ENCODE measurements around the gene RTF2. TPM values are rescaled to one million over a fixed set of nuclear protein-coding genes. Genes with fewer than 3 reads are reported as not detected.

The RTF2 gene
- total RNA-seq, 1 donor from 2014 or later: 81.4 TPM

- H3K4me3 ChIP-seq (ENCODE audit: insufficient read depth, low read depth, low read length): peak overlapping the region; percentile 97
- no peak for FAIRE-seq
Observed at GRCh38 chr20:56467968-56468315, 485 bp upstream of the RTF2 start.

GRCh38 chr20:56469077-56469449 is 636 bp downstream of the RTF2 start:
- H3K36me3 Mint-ChIP-seq (ENCODE audit: low read depth, unreplicated experiment): no peaks in the 10 kb centered on the region
- no peaks in the 10 kb centered on the region for H3K27me3 ChIP-seq (ENCODE audit: insufficient read depth, low read length)
- H3K9ac ChIP-seq (ENCODE audit: low read length): peak overlapping the region; percentile 98
- peak overlapping the region; percentile 97 for H3K27ac ChIP-seq (ENCODE audit: low read depth, low read length)
- H4K20me1 ChIP-seq (ENCODE audit: insufficient read depth, low read length): peaks cover 10% of the 10 kb centered on the region
- no peak for DNase-seq (ENCODE audit: low read depth)
- peak overlapping the region; percentile 97 for H3K4me3 ChIP-seq (ENCODE audit: insufficient read depth, low read depth, low read length)
- peak overlapping the region; percentile 97 for H2AFZ ChIP-seq (ENCODE audit: low read depth, low read length)
- H3K27me3 Mint-ChIP-seq (ENCODE audit: low read depth, unreplicated experiment): no peaks in the 10 kb centered on the region
- peak overlapping the region; percentile 99 for H3K27ac Mint-ChIP-seq (ENCODE audit: unreplicated experiment)
- H3K36me3 ChIP-seq (ENCODE audit: insufficient read depth, low read length): peaks cover 4% of the 10 kb centered on the region
- H3K4me2 ChIP-seq (ENCODE audit: low read length): peak overlapping the region; percentile 91
- H3K4me1 Mint-ChIP-seq (ENCODE audit: low read depth, unreplicated experiment): peaks cover 3% of the 10 kb centered on the region
- peaks cover 39% of the 10 kb centered on the region for H3K79me2 ChIP-seq (ENCODE audit: insufficient read depth, low read length)
- FAIRE-seq: no peak
- no peak for TF ChIP-seq EZH2 (IDR thresholded peaks at IDR 0.05; ENCODE audit: insufficient read depth, low read length)
- TF ChIP-seq CTCF (IDR thresholded peaks at IDR 0.05; ENCODE audit: insufficient read depth, low read depth, low read length): no peak
- no peaks in the 10 kb centered on the region for H3K9me3 Mint-ChIP-seq (ENCODE audit: unreplicated experiment)
- H3K9me3 ChIP-seq (ENCODE audit: insufficient read depth, low read depth, low read length): no peaks in the 10 kb centered on the region
- peaks cover 17% of the 10 kb centered on the region for H3K4me1 ChIP-seq (ENCODE audit: insufficient read depth, low read length)
- H3K4me3 Mint-ChIP-seq (ENCODE audit: unreplicated experiment): peak overlapping the region; percentile 100

More at GRCh38 chr20:56467968-56468315, 485 bp upstream of the RTF2 start:
- H4K20me1 ChIP-seq (ENCODE audit: insufficient read depth, low read length): peaks cover 10% of the 10 kb centered on the region
- no peak for DNase-seq (ENCODE audit: low read depth)
- peaks cover 17% of the 10 kb centered on the region for H3K4me1 ChIP-seq (ENCODE audit: insufficient read depth, low read length)
- peaks cover 39% of the 10 kb centered on the region for H3K79me2 ChIP-seq (ENCODE audit: insufficient read depth, low read length)
- TF ChIP-seq EZH2 (IDR thresholded peaks at IDR 0.05; ENCODE audit: insufficient read depth, low read length) (no peak), CTCF (IDR thresholded peaks at IDR 0.05; ENCODE audit: insufficient read depth, low read depth, low read length) (no peak)
- no peaks in the 10 kb centered on the region for H3K36me3 Mint-ChIP-seq (ENCODE audit: low read depth, unreplicated experiment)
- peak overlapping the region; percentile 98 for H3K9ac ChIP-seq (ENCODE audit: low read length)
- peak overlapping the region; percentile 97 for H3K27ac ChIP-seq (ENCODE audit: low read depth, low read length)
- peak overlapping the region; percentile 99 for H3K27ac Mint-ChIP-seq (ENCODE audit: unreplicated experiment)
- H3K4me3 Mint-ChIP-seq (ENCODE audit: unreplicated experiment): peak overlapping the region; percentile 100
- H3K9me3 ChIP-seq (ENCODE audit: insufficient read depth, low read depth, low read length): no peaks in the 10 kb centered on the region
- H3K4me2 ChIP-seq (ENCODE audit: low read length): peak overlapping the region; percentile 91
- H3K4me1 Mint-ChIP-seq (ENCODE audit: low read depth, unreplicated experiment): peaks cover 3% of the 10 kb centered on the region
- H3K9me3 Mint-ChIP-seq (ENCODE audit: unreplicated experiment): no peaks in the 10 kb centered on the region
- H3K27me3 ChIP-seq (ENCODE audit: insufficient read depth, low read length): no peaks in the 10 kb centered on the region
- no peaks in the 10 kb centered on the region for H3K36me3 ChIP-seq (ENCODE audit: insufficient read depth, low read length)
- no peaks in the 10 kb centered on the region for H3K27me3 Mint-ChIP-seq (ENCODE audit: low read depth, unreplicated experiment)
- peak overlapping the region; percentile 97 for H2AFZ ChIP-seq (ENCODE audit: low read depth, low read length)

- Histone ChIP-seq H3K4me3 (ENCODE audit: insufficient read depth, low read depth, low read length) (no peak overlapping the region), H3K4me2 (ENCODE audit: low read length) (no peak overlapping the region), H3K27me3 (ENCODE audit: insufficient read depth, low read length) (no peaks in the 10 kb centered on the region), H3K36me3 (ENCODE audit: insufficient read depth, low read length) (peaks cover 58% of the 10 kb centered on the region), H3K79me2 (ENCODE audit: insufficient read depth, low read length) (peaks cover 19% of the 10 kb centered on the region), H3K9me3 (ENCODE audit: insufficient read depth, low read depth, low read length) (no peaks in the 10 kb centered on the region), H3K4me1 (ENCODE audit: insufficient read depth, low read length) (no peaks in the 10 kb centered on the region), H3K27ac (ENCODE audit: low read depth, low read length) (no peak overlapping the region), H3K9ac (ENCODE audit: low read length) (no peak overlapping the region), H2AFZ (ENCODE audit: low read depth, low read length) (no peak overlapping the region), H4K20me1 (ENCODE audit: insufficient read depth, low read length) (peaks cover 26% of the 10 kb centered on the region)
- H3K4me1 Mint-ChIP-seq (ENCODE audit: low read depth, unreplicated experiment): no peaks in the 10 kb centered on the region
- TF ChIP-seq EZH2 (IDR thresholded peaks at IDR 0.05; ENCODE audit: insufficient read depth, low read length): no peak
- no peak for TF ChIP-seq CTCF (IDR thresholded peaks at IDR 0.05; ENCODE audit: insufficient read depth, low read depth, low read length)
- no peaks in the 10 kb centered on the region for H3K27me3 Mint-ChIP-seq (ENCODE audit: low read depth, unreplicated experiment)
- FAIRE-seq (no peak), DNase-seq (ENCODE audit: low read depth) (no peak)
- H3K4me3 Mint-ChIP-seq (ENCODE audit: unreplicated experiment): no peak overlapping the region
- H3K36me3 Mint-ChIP-seq (ENCODE audit: low read depth, unreplicated experiment): peaks cover 9% of the 10 kb centered on the region
- no peak overlapping the region for H3K27ac Mint-ChIP-seq (ENCODE audit: unreplicated experiment)
- no peaks in the 10 kb centered on the region for H3K9me3 Mint-ChIP-seq (ENCODE audit: unreplicated experiment)
Observed at GRCh38 chr20:56483970-56484369, 15.5 kb downstream of the RTF2 start.
